SK-N-SH (cell line): Measurements from ENCODE around the gene HERC3. TPM values are rescaled to one million over a fixed set of nuclear protein-coding genes. Genes with fewer than 3 reads are reported as not detected.

Source experiments
- CTCF ChIA-PET: fragments of 300-600, 350-600 bp; formaldehyde crosslinking; extraction: SDS; loops from one replicate; lab custom pipeline; 2021; lab: Yijun Ruan, JAX
- POLR2A ChIA-PET: fragments of 350-600 bp; sonication (Branson Sonifier 250); formaldehyde crosslinking; extraction: SDS; loops from one replicate; lab custom pipeline; 2020; ENCODE audit warnings: antibody characterized with exemption, inconsistent platforms; lab: Yijun Ruan, JAX
- DNase-seq: peaks from one replicate; pipeline ENCODE4 v3.0.0; 2012
- H2AFZ ChIP-seq: fragments of 200-600 bp; sonication (generic); 2 replicates; pipeline ENCODE4 v1.8.1; 2016; ENCODE audit warnings: antibody characterized with exemption, mild to moderate bottlenecking, low read depth
- H3F3A ChIP-seq: fragments of 200-600 bp; sonication (generic); replicated peaks from 2 replicates; pipeline ENCODE3; 2016; ENCODE audit warnings: antibody characterized with exemption, mild to moderate bottlenecking; ENCODE audit not compliant: insufficient read depth
- H3K27ac ChIP-seq, 2 experiments: fragments of 200-500 bp in 1 of 2; fragments of 200-600 bp in 1 of 2; sonication (Bioruptor generic) in 1 of 2; sonication (generic), shearing (Covaris generic) in 1 of 2; 2 replicates each; pipeline versions ENCODE4 v1.5.1 to v1.6.1; 2014 to 2016; ENCODE audit warnings: low read depth in 2 of 2, inconsistent platforms in 1 of 2, low read length in 1 of 2, mild to moderate bottlenecking in 1 of 2, mixed read lengths in 1 of 2
- H3K27me3 ChIP-seq: fragments of 200-600 bp; sonication (generic), shearing (Covaris generic); 2 replicates; pipeline ENCODE4 v1.6.1; 2016; ENCODE audit warnings: mixed run types; ENCODE audit not compliant: insufficient read depth
- H3K36me3 ChIP-seq, 2 experiments: fragments of 200-500 bp in 1 of 2; fragments of 200-600 bp in 1 of 2; sonication (Bioruptor generic) in 1 of 2; sonication (generic) in 1 of 2; replicated peaks in 1 of 2; 2 replicates each; pipeline versions ENCODE3 to v1.5.1; 2014 to 2016; ENCODE audit warnings: low read length in 1 of 2, mild to moderate bottlenecking in 1 of 2; ENCODE audit not compliant: insufficient read depth in 2 of 2, control insufficient read depth in 1 of 2
- H3K4me1 ChIP-seq, 2 experiments: fragments of 200-500 bp in 1 of 2; fragments of 200-600 bp in 1 of 2; sonication (Bioruptor generic) in 1 of 2; sonication (generic), shearing (Covaris generic) in 1 of 2; 2 replicates each; pipeline versions ENCODE4 v1.5.1 to v1.6.1; 2014 to 2016; ENCODE audit warnings: low read depth in 1 of 2, low read length in 1 of 2, mixed run types in 1 of 2; ENCODE audit not compliant: insufficient read depth in 2 of 2, control insufficient read depth in 1 of 2
- H3K4me2 ChIP-seq: fragments of 200-600 bp; sonication (generic), shearing (Covaris generic); 2 replicates; pipeline ENCODE4 v1.6.1; 2017; ENCODE audit warnings: mixed run types
- H3K4me3 ChIP-seq, 2 experiments: fragments of 200-500 bp in 1 of 2; fragments of 200-600 bp in 1 of 2; sonication (Bioruptor generic) in 1 of 2; sonication (generic), shearing (Covaris generic) in 1 of 2; 2 replicates each; pipeline versions ENCODE4 v1.5.1 to v1.8.1; 2014 to 2016; ENCODE audit warnings: low read depth in 2 of 2, inconsistent platforms in 1 of 2, low read length in 1 of 2, mild to moderate bottlenecking in 1 of 2, mixed read lengths in 1 of 2, moderate library complexity in 1 of 2
- H3K79me2 ChIP-seq: fragments of 200-600 bp; sonication (generic); 2 replicates; pipeline ENCODE4 v1.8.1; 2017; ENCODE audit warnings: mild to moderate bottlenecking; ENCODE audit not compliant: insufficient read depth
- H3K9ac ChIP-seq: fragments of 200-600 bp; sonication (generic); 2 replicates; pipeline ENCODE4 v1.6.1; 2017; ENCODE audit warnings: mixed run types
- H3K9me2 ChIP-seq: fragments of 200-600 bp; sonication (generic); 2 replicates; pipeline ENCODE4 v1.6.1; 2017; ENCODE audit warnings: mixed run types
- H3K9me3 ChIP-seq: fragments of 200-600 bp; sonication (generic); 2 replicates; pipeline ENCODE4 v1.6.1; 2017; ENCODE audit warnings: mixed run types, mild to moderate bottlenecking, moderate library complexity
- H4K20me1 ChIP-seq: fragments of 200-600 bp; sonication (generic); 2 replicates; pipeline ENCODE4 v1.6.1; 2017; ENCODE audit warnings: mild to moderate bottlenecking, mixed run types; ENCODE audit not compliant: insufficient read depth
- CTCF ChIP-seq: fragments of 200-600 bp; sonication (generic); IDR thresholded peaks from 2 replicates; pipeline ENCODE4 v1.6.1; 2017; ENCODE audit warnings: antibody characterized with exemption, mild to moderate bottlenecking, moderate library complexity
- GATA2 ChIP-seq: sonication (generic); formaldehyde crosslinking; IDR thresholded peaks from 2 replicates; pipeline ENCODE4 v1.5.0; 2020; ENCODE audit warnings: mild to moderate bottlenecking, missing genetic modification reagents
- REST ChIP-seq: IDR thresholded peaks from 2 replicates; pipeline ENCODE4 v1.6.1; 2012; ENCODE audit warnings: mild to moderate bottlenecking, low read depth, low read length, moderate library complexity
- RFX5 ChIP-seq: IDR thresholded peaks from 2 replicates; pipeline ENCODE4 v1.6.1; 2012; ENCODE audit warnings: mild to moderate bottlenecking, improper control_type of control experiment, low read length
- TEAD4 ChIP-seq: IDR thresholded peaks from 2 replicates; pipeline ENCODE4 v1.4.0; 2012; ENCODE audit warnings: mild to moderate bottlenecking, borderline replicate concordance; ENCODE audit not compliant: insufficient read depth
- WGBS: methylation state at CpG from one replicate; pipeline ENCODE4 v1.1.6; 2017; ENCODE audit warnings: low lambda C conversion rate; 5-methylcytosine and 5-hydroxymethylcytosine counted together
- polyA plus RNA-seq, 3 experiments: library from polyadenylated mRNA; depleted of rRNA; stranded (reverse); fragments of >200 nt; gene quantifications; 2 replicates each; pipeline ENCODE4 v1.2.3, GENCODE V29; 2012

Gene HERC3
- polyA plus RNA-seq, 1 of the 3 experiments (the other 2 are of a cell fraction), result 4.6 TPM

- Histone ChIP-seq H3K27me3 (no peaks in the 10 kb centered on the region), H3K4me1 (no peaks in the 10 kb centered on the region), H2AFZ (no peak overlapping the region), H3K9me2 (no peaks in the 10 kb centered on the region), H3K4me2 (no peak overlapping the region), H3K79me2 (no peaks in the 10 kb centered on the region), H3F3A (peaks cover 6% of the 10 kb centered on the region), H3K4me3 (no peak overlapping the region), H4K20me1 (no peaks in the 10 kb centered on the region), H3K9me3 (no peaks in the 10 kb centered on the region), H3K9ac (no peak overlapping the region), H3K27ac (no peak overlapping the region), H3K36me3 (peaks cover 0 to 6% of the 10 kb centered on the region in 2 experiments)
- TF ChIP-seq REST (no peak), TEAD4 (no peak), CTCF (no peak)
- CTCF ChIA-PET, result interaction anchor here (1.4 to 1.5 kb wide), 2 partner anchors 10 to 24 kb away, joined by 3 to 4 read pairs; no protein-coding TSS in a partner anchor
- WGBS, result 89% methylated on average over 3 of the region's 3 CpGs
- no peak for DNase-seq
- POLR2A ChIA-PET, result no interaction called here
Observed at GRCh38 chr4:88649716-88650115, 57.4 kb downstream of the HERC3 start.

GRCh38 chr4:88653371-88653946 lies 61.2 kb downstream of the HERC3 start:
- H3K36me3 ChIP-seq, result peaks cover 2 to 23% of the 10 kb centered on the region in 2 experiments
- H3K9ac ChIP-seq, result no peak overlapping the region
- H3K4me3 ChIP-seq, result no peak overlapping the region
- ChIA-PET POLR2A (no interaction called here), CTCF (interaction anchor here (1.4 to 1.9 kb wide), 2 partner anchors 9 to 20 kb away, joined by 3 to 7 read pairs; no protein-coding TSS in a partner anchor)
- H3K27me3 ChIP-seq, result no peaks in the 10 kb centered on the region
- no peak overlapping the region for H2AFZ ChIP-seq
- DNase-seq, result no peak
- H3K79me2 ChIP-seq, result no peaks in the 10 kb centered on the region
- no peaks in the 10 kb centered on the region for H3K4me1 ChIP-seq
- no peak overlapping the region for H3K4me2 ChIP-seq
- no peaks in the 10 kb centered on the region for H4K20me1 ChIP-seq
- no peaks in the 10 kb centered on the region for H3K9me2 ChIP-seq
- WGBS, result 76% methylated on average over 4 of the region's 4 CpGs
- H3K27ac ChIP-seq, result no peak overlapping the region
- peaks cover 6% of the 10 kb centered on the region for H3F3A ChIP-seq
- TF ChIP-seq GATA2 (CRISPR knock-in tag) (no peak), RFX5 (no peak)
- H3K9me3 ChIP-seq, result no peaks in the 10 kb centered on the region
